ENCODE results near the gene IHH.

Gene IHH

DNA sequence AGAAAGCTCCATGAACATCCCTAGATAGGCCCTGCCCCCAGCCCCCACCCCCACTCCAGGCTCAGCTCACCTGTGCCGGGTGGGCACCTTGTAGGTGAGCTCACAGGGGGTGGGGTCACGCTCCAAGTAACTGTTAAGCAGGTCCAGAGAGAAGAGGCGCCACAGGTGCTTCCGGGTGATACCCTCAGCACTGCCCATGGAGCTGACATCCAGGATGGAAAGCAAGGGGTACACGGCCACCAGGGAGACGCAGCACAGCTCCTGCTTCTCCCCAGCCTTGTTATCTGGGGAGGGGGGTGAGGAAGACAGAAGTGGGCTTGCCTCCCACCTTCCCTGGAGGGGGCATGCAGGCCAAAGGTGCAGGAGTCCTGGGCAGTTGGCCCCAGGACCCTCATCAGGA is 41.3 kb downstream of the IHH start:
- DNase-seq (ENCODE audit: low read depth) = no peak

DNA sequence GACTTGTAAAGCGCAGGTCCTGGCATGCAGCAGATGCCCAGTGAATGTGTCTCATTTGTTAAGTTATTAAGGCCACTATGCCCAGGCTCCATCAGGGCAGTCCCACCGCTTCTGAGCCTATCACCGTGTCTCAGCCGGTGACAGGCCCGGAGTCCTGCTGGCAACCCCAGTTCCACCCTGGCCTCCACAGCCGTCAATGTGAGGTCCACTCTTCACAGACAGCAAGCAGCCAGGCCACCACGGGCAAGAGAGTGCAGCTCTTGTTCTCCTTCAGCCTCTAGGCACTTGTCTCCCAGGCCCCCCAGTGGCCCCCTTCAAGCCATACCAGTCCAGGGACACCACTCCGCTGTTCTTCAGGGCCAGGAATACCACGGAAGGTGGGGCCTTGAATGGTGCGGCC is 42.0 kb downstream of the IHH start:
- DNase-seq (ENCODE audit: low read depth) = no peak

DNA sequence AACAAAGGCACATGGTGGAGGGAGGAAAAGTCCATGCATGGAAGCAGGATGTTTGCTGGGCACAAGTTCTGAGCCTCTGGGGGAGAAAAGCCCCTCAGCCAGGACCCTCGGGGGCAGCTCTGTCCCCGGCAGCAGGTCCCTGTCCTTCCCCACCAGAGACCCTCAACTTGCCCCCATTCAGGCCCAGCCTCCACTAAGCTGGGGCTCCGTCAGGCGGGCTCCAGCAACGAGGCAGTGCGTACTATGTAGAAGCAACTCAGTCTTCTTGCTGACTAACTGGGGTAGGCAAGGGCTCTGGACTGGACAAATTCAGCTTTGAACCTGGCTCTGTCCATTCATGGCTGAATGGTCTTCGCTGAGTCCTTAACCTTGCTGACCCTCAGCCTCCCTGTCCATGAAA is 42.4 kb downstream of the IHH start:
- DNase-seq (ENCODE audit: low read depth) = no peak

DNA sequence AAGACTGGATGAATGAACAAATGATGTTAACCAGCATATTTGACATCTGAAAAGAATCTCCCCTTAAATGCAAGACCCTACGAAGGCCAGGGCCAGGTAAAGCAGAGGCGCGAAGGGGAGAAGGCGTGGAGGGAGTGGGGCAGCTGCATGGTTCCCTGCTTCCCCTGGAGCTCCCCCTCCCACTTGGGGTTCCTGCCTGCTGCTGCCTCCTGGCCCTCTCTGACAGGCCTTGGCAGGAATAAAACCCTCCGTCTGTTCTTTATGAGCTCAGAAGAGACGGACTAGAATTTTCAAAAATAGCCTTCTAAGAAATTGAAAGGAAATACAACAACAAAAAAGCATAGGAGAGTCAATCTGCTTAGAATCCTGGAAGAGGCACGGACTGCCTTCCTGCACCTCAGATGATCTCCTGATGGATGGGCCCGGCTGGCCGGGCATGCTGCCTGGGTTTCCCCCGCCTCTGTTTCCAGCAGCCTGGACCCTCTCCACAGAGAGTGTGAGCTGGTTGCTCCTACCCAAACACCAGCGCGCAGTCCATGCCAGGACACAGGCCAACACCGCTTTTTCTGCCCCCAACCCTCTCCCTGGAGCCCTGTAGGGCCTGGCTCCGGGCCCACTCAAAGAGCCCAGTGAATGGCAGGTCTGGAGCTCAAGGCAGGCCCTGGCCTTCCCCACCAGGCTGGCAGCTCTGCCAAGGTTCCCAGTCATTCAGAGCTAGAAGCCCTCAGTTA is 43.4 kb downstream of the IHH start:
- no peak for DNase-seq (ENCODE audit: low read depth)

DNA sequence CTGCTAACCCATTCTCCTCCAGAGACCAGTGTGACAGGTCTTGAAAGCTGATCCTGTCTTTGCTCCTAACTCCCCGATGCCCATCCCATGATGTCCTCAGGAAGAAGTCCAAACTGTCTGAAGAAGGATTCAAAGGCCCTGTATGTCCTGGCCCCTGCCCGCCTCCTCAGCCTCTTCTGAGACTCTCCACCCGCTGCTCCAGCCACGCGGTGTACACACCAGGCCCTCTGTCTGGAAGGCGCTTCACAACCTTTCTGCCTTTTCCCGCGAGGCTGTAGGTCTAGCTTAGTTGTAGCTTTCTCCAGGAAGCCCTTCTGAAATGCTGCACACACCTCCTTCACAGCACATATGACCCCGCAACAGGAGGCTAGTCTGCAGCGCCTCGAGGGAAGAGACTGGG is 44.0 kb downstream of the IHH start:
- DNase-seq (ENCODE audit: low read depth) = no peak

DNA sequence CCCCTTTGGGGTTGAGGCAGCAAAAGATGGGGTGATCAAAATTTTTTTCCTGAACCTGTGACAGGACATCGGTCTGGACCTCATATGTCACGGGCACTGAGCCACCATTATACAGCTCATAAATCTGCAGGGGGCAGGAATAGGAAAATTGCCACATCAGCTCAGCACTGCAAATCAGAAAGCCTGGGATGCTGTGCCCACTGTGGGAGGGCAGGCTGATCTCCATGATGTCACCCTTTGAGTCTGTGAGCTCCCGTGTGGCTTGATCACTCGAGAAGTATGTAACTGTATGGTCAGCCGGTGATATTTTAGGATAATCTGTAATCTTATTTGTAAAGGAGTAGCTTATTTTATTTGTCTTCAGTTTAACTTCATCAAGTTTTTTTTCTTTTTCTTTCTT is 49.8 kb downstream of the IHH start:
- no peak for DNase-seq (ENCODE audit: low read depth)

DNA sequence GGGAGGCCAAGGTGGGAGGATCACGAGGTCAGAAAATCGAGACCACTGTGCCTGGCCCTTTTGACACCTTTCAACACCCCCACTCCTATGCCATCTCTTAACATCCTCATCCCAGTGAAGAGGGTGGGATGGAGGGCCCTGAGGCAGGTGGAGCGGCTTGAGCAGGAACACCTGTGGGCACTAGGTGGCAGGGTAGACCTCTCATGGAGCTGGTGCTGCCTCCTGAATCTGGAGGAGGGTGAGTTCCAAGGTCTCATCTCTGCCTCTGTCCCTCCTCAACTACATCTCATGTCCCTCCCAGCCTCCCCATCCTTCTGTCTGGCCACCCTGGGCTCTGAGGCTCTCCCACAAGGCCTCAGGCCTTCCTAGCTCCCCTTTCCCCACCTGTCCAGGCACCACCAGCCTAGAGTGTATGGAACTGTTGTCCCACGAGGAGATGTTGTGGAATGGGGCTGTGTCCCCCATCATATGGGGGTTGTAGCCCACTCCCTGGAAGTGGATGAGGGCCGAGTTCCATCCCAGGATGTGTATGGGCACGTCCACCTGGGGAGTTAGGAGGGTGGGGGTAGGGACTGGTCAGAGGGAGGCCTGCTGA is 50.5 kb downstream of the IHH start:
- DNase-seq (ENCODE audit: low read depth) = no peak

DNA sequence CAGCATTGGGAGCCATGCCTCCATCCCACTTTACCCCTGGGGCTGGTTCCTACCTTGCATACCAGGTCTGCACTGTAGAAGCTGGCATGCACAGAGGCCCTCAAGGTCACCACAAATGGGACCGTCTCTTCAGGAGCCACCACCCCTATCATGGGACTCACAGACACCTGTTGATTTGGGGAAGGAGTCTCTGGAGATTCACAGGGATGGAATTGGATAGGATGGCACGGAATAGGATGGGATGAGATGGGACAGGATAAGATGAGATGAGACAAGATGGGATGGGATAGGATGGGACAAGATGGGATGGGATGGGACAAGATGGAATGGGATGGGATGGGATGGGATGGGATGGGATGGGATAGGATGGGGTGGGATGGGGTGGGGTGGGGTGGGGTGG is 51.4 kb downstream of the IHH start:
- no peak for DNase-seq (ENCODE audit: low read depth)

All from stromal cell of bone marrow (primary cell).